ENCODE measurements around the gene HS6ST3. TPM values are rescaled to one million over a fixed set of nuclear protein-coding genes. Genes with fewer than 3 reads are reported as not detected.

HS6ST3 gene
- total RNA-seq, 1 donor from 2014 or later = not detected

DNA sequence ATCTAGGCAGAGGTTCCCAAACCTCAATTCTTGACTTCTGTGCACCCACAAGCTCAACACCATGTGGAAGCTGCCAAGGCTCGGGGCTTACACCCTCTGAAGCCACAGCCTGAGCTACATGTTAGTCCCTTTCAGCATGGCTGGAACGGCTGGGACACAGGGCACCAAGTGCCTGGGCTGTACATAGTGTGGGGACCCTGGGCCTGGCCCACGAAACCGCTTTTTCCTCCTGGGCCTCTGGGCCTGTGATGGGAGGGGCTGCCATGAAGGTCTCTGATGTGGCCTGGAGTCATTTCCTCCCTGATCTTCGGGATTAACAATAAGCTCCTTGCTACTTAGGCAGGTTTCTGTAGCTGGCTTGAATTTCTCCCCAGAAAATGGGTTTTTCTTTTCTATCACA lies 108.1 kb downstream of the HS6ST3 start:
- Mint-ChIP-seq H3K36me3 (ENCODE audit: unreplicated experiment) (no peaks in the 10 kb centered on the region), H3K9me3 (ENCODE audit: unreplicated experiment) (no peaks in the 10 kb centered on the region), H3K27ac (ENCODE audit: unreplicated experiment) (no peak overlapping the region), H3K4me1 (ENCODE audit: unreplicated experiment) (no peaks in the 10 kb centered on the region), H3K4me3 (ENCODE audit: unreplicated experiment) (no peak overlapping the region), H3K27me3 (ENCODE audit: unreplicated experiment) (peaks cover 5% of the 10 kb centered on the region)
- TF ChIP-seq, protein P1, sequence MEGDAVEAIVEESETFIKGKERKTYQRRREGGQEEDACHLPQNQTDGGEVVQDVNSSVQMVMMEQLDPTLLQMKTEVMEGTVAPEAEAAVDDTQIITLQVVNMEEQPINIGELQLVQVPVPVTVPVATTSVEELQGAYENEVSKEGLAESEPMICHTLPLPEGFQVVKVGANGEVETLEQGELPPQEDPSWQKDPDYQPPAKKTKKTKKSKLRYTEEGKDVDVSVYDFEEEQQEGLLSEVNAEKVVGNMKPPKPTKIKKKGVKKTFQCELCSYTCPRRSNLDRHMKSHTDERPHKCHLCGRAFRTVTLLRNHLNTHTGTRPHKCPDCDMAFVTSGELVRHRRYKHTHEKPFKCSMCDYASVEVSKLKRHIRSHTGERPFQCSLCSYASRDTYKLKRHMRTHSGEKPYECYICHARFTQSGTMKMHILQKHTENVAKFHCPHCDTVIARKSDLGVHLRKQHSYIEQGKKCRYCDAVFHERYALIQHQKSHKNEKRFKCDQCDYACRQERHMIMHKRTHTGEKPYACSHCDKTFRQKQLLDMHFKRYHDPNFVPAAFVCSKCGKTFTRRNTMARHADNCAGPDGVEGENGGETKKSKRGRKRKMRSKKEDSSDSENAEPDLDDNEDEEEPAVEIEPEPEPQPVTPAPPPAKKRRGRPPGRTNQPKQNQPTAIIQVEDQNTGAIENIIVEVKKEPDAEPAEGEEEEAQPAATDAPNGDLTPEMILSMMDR (IDR thresholded peaks at IDR 0.05) = no peak
- no peak for DNase-seq (ENCODE audit: extremely low spot score, unreplicated experiment)

DNA sequence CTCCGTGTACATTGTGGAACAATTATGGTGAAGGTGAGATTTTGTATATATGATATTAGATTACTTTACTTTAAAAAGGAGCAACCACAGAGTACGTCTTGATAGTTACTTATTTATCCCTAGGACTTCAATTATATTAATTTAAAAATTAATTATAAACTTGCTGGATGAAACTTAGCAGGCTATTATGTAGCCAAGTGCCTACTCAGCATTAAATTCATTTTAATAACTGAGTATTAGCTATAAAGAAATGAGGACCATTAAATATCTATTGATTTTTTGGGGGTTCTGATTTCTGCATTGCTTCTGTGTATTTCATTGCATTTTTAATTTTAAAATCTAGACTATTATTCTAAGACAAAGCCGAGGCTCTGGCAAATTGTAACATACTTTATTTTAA lies 109.4 kb downstream of the HS6ST3 start:
- Mint-ChIP-seq H3K27me3 (ENCODE audit: unreplicated experiment) (peaks cover 5% of the 10 kb centered on the region), H3K27ac (ENCODE audit: unreplicated experiment) (no peak overlapping the region), H3K4me3 (ENCODE audit: unreplicated experiment) (no peak overlapping the region), H3K4me1 (ENCODE audit: unreplicated experiment) (no peaks in the 10 kb centered on the region), H3K36me3 (ENCODE audit: unreplicated experiment) (no peaks in the 10 kb centered on the region), H3K9me3 (ENCODE audit: unreplicated experiment) (no peaks in the 10 kb centered on the region)
- TF ChIP-seq, protein P1 (IDR thresholded peaks at IDR 0.05) = no peak
- DNase-seq (ENCODE audit: extremely low spot score, unreplicated experiment) = no peak

DNA sequence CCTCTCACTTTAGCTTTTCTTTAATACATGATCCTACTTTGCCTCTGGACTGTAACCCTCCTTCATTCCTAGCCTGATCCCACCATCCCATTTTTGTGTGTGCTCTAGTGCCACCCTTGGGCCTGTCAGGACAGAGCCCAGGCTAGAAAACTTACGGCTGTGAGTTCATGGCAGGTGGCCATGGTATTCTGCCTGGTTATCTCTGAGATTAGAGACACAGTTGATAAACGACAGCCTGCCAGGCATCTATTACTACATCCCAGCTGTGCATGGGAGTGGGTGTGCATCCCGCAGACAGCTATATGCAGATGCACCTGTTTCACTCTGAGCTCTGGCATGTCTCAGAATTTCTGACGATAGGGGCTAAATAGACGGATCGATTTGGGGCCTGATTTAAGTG lies 110.9 kb downstream of the HS6ST3 start:
- Mint-ChIP-seq H3K4me3 (ENCODE audit: unreplicated experiment) (no peak overlapping the region), H3K9me3 (ENCODE audit: unreplicated experiment) (no peaks in the 10 kb centered on the region)

DNA sequence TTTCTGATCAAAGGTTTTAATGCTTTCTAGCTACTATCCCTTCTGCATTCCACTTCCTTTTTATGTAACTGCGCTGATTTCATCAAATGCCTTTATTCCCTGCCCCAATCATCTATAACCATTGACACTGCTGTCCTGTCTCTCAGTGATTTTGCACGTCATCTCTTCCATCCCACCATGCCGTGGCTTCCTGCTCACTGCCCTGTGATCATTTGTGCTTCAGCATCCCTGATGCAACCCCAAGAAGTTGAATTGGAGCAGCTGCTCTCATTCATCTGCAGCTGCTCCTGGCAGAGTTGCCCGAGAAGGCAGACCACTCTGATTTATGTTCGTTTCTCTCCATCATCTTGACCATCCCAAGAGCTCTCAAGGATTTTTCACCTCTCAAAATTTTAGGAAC lies 112.4 kb downstream of the HS6ST3 start:
- DNase-seq (ENCODE audit: extremely low spot score, unreplicated experiment) = no peak
- TF ChIP-seq, protein P1 (IDR thresholded peaks at IDR 0.05) = no peak
- Mint-ChIP-seq H3K27ac (ENCODE audit: unreplicated experiment) (no peak overlapping the region), H3K27me3 (ENCODE audit: unreplicated experiment) (no peaks in the 10 kb centered on the region), H3K36me3 (ENCODE audit: unreplicated experiment) (no peaks in the 10 kb centered on the region), H3K9me3 (ENCODE audit: unreplicated experiment) (no peaks in the 10 kb centered on the region), H3K4me1 (ENCODE audit: unreplicated experiment) (no peaks in the 10 kb centered on the region), H3K4me3 (ENCODE audit: unreplicated experiment) (no peak overlapping the region)

More for the DNA sequence above, 110.9 kb downstream of the HS6ST3 start:
- DNase-seq (ENCODE audit: extremely low spot score, unreplicated experiment) = no peak
- H3K4me1 Mint-ChIP-seq (ENCODE audit: unreplicated experiment) = no peaks in the 10 kb centered on the region
- TF ChIP-seq, protein P1 (IDR thresholded peaks at IDR 0.05) = no peak
- H3K27me3 Mint-ChIP-seq (ENCODE audit: unreplicated experiment) = peaks cover 5% of the 10 kb centered on the region
- no peaks in the 10 kb centered on the region for H3K36me3 Mint-ChIP-seq (ENCODE audit: unreplicated experiment)
- H3K27ac Mint-ChIP-seq (ENCODE audit: unreplicated experiment) = no peak overlapping the region

DNA sequence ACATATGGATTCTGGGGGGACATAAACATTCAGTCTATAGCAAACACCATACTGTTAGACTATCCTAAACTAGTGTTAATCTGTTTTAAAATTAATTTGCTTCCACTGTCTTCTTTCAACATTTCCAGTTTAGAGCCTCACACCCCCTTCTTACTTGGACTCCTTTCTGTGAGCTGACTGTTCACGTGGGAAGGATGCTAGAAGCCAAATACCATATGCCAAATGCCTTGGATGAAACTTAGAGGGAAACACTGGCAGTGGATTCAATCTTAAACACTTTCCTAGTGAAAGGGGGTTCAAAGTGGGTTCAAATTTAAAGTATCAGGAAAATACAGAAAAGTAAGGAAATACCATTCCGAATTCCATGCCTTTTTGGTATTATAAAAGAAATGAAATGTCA lies 113.6 kb downstream of the HS6ST3 start:
- TF ChIP-seq, protein P1 (IDR thresholded peaks at IDR 0.05) = no peak

More for the DNA sequence above, 113.6 kb downstream of the HS6ST3 start:
- H3K9me3 Mint-ChIP-seq (ENCODE audit: unreplicated experiment) = no peaks in the 10 kb centered on the region
- H3K27me3 Mint-ChIP-seq (ENCODE audit: unreplicated experiment) = no peaks in the 10 kb centered on the region
- no peak overlapping the region for H3K4me3 Mint-ChIP-seq (ENCODE audit: unreplicated experiment)
- H3K27ac Mint-ChIP-seq (ENCODE audit: unreplicated experiment) = no peak overlapping the region
- DNase-seq (ENCODE audit: extremely low spot score, unreplicated experiment) = no peak
- H3K4me1 Mint-ChIP-seq (ENCODE audit: unreplicated experiment) = no peaks in the 10 kb centered on the region
- no peaks in the 10 kb centered on the region for H3K36me3 Mint-ChIP-seq (ENCODE audit: unreplicated experiment)
